ENCODE results near the gene SLC23A2.

DNA sequence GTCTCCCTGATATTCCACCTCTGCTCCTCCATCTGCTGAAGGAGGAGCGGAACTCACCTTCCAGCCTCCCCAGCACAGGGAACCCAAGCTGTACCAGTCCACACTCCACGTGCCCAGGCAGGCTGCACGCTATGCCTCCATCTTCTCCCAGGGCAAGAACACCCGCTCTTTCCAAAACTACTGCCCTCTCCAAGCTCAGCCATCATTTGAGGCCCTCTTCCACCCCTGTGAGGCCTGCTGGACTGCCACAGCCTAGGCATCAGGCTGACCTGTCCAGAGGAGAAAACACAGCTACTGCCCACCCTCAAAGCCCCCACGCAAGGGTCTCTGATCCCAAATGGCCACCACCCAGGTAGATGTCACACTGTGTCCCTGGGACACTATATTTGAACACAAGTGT lies 179.7 kb downstream of the SLC23A2 start:
- TF ChIP-seq, protein P1, sequence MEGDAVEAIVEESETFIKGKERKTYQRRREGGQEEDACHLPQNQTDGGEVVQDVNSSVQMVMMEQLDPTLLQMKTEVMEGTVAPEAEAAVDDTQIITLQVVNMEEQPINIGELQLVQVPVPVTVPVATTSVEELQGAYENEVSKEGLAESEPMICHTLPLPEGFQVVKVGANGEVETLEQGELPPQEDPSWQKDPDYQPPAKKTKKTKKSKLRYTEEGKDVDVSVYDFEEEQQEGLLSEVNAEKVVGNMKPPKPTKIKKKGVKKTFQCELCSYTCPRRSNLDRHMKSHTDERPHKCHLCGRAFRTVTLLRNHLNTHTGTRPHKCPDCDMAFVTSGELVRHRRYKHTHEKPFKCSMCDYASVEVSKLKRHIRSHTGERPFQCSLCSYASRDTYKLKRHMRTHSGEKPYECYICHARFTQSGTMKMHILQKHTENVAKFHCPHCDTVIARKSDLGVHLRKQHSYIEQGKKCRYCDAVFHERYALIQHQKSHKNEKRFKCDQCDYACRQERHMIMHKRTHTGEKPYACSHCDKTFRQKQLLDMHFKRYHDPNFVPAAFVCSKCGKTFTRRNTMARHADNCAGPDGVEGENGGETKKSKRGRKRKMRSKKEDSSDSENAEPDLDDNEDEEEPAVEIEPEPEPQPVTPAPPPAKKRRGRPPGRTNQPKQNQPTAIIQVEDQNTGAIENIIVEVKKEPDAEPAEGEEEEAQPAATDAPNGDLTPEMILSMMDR (IDR thresholded peaks at IDR 0.05), result no peak
- TF ChIP-seq POLR2AphosphoS5 (IDR thresholded peaks at IDR 0.05) (no peak), POLR2A (IDR thresholded peaks at IDR 0.05) (no peak), EP300 (IDR thresholded peaks at IDR 0.05) (no peak)

Measured in stomach (tissue), 4 donors.